Measurements from ENCODE around the gene AK2.

- TF ChIP-seq EZH2 (optimal IDR thresholded peaks at IDR 0.05; ENCODE audit: low read depth, low read length) (no peak), CTCF (IDR thresholded peaks at IDR 0.05; ENCODE audit: low read length) (no peak), EZH2phosphoT487 (IDR thresholded peaks at IDR 0.05; ENCODE audit: low read length) (no peak)
These were observed 6.8 kb downstream of the AK2 start for GRCh38 chr1:33029921-33030320.

Data from MM.1S (cell line).